K562 (cell line): ENCODE results near the gene HDHD2. TPM values are rescaled to one million over a fixed set of nuclear protein-coding genes. Genes with fewer than 3 reads are reported as not detected.
A peak's percentile ranks its signal among the peaks of the same experiment; 100 is the strongest.

Experiments
- ATF7 ChIP-seq: fragments of 450-650 bp; IDR thresholded peaks from 2 replicates; pipeline ENCODE4 v1.7.1; 2014; ENCODE audit warnings: mild to moderate bottlenecking, moderate library complexity
- DPF2 ChIP-seq: fragments of 450-650 bp; IDR thresholded peaks from 2 replicates; pipeline ENCODE4 v1.6.1; 2016
- EP400 ChIP-seq: fragments of 450-650 bp; IDR thresholded peaks from 2 replicates; pipeline ENCODE4 v1.6.1; 2017; ENCODE audit warnings: antibody characterized with exemption, mild to moderate bottlenecking, moderate library complexity
- JUND ChIP-seq, 2 experiments: IDR thresholded peaks; 2 replicates in 1 of 2; 3 replicates in 1 of 2; pipeline ENCODE4 v1.6.1; 2011; ENCODE audit warnings: borderline replicate concordance in 2 of 2, low read depth in 2 of 2, low read length in 2 of 2, improper control_type of control experiment in 1 of 2, missing biosample characterization in 1 of 2, missing genetic modification characterization in 1 of 2, missing genetic modification reagents in 1 of 2
- MECOM ChIP-seq: fragments of 250-450 bp; sonication (Bioruptor Pico); IDR thresholded peaks from 2 replicates; pipeline ENCODE4 v1.8.0; 2022; ENCODE audit warnings: inconsistent platforms
- NFIC ChIP-seq: fragments of 450-650 bp; IDR thresholded peaks from 2 replicates; pipeline ENCODE4 v1.6.1; 2017; ENCODE audit warnings: mild to moderate bottlenecking, inconsistent platforms
- PHF21A ChIP-seq: fragments of 450-650 bp; IDR thresholded peaks from 2 replicates; pipeline ENCODE4 v1.6.1; 2017; ENCODE audit warnings: low read depth, borderline replicate concordance
- SOX6 ChIP-seq: fragments of 450-650 bp; IDR thresholded peaks from 2 replicates; pipeline ENCODE4 v1.6.1; 2014; ENCODE audit warnings: mild to moderate bottlenecking
- TAF9B ChIP-seq: fragments of 450-650 bp; IDR thresholded peaks from 2 replicates; pipeline ENCODE4 v1.6.1; 2018; ENCODE audit warnings: mild to moderate bottlenecking; ENCODE audit not compliant: partially characterized antibody
- TRIM24 ChIP-seq, 2 experiments: fragments of 450-650 bp; IDR thresholded peaks; 2 replicates each; pipeline ENCODE4 v1.6.1; 2016
- ZEB2 ChIP-seq: fragments of 450-650 bp; IDR thresholded peaks from 2 replicates; pipeline ENCODE4 v1.6.1; 2016
- ZFP36 ChIP-seq: fragments of 150-350 bp; IDR thresholded peaks from 2 replicates; pipeline ENCODE4 v1.6.1; 2018; ENCODE audit warnings: low read length, low read depth; ENCODE audit not compliant: partially characterized antibody
- ZNF316 ChIP-seq: fragments of 450-650 bp; IDR thresholded peaks from 2 replicates; pipeline ENCODE4 v1.6.1; 2016
- polyA plus RNA-seq, 8 experiments: library from polyadenylated mRNA; depleted of rRNA in 4 of 8; stranded (reverse) in 5 of 8; unstranded in 3 of 8; fragments of >200 nt; fragmentation: Nextera tagmentation in 2 of 8; fragmentation: Illumina TruSeq in 1 of 8; extraction: Ambion mirVana in 2 of 8; extraction: Trizol in 1 of 8; gene quantifications; 2 replicates each; pipeline versions ENCODE4 v1.2.1 to v1.2.3, GENCODE V29; 2011 to 2014; ENCODE audit warnings: inconsistent platforms in 1 of 8, missing spikeins in 1 of 8
- total RNA-seq, 7 experiments: library from RNA; depleted of rRNA in 6 of 7; stranded (reverse); fragments of >200 nt in 6 of 7; fragmentation: Illumina TruSeq in 2 of 7; extraction: Trizol in 2 of 7; gene quantifications; 2 replicates each; pipeline versions ENCODE4 v1.2.1 to v1.2.3, GENCODE V29; 2011 to 2021; ENCODE audit warnings: low replicate concordance in 1 of 7
- TF ChIP-seq, protein P1 (sequence below), 2 experiments: fragments of 450-650 bp in 1 of 2; sonication (generic) in 1 of 2; formaldehyde crosslinking in 1 of 2; IDR thresholded peaks in 1 of 2; conservative IDR thresholded peaks in 1 of 2; 2 replicates each; pipeline versions ENCODE4 v1.6.1 to v1.8.1; 2016 to 2023; ENCODE audit warnings: mild to moderate bottlenecking in 2 of 2, moderate library complexity in 2 of 2, inconsistent platforms in 1 of 2, missing genetic modification reagents in 1 of 2
- TF ChIP-seq, protein P2 (sequence below): fragments of 450-650 bp; IDR thresholded peaks from 2 replicates; pipeline ENCODE4 v1.6.1; 2016; ENCODE audit warnings: mild to moderate bottlenecking, moderate library complexity
- TF ChIP-seq, protein P3 (sequence below): sonication (generic); formaldehyde crosslinking; IDR thresholded peaks from 2 replicates; pipeline ENCODE4 v1.9.0; 2022; ENCODE audit warnings: mild to moderate bottlenecking, missing genetic modification reagents

The HDHD2 gene
- total and polyA plus RNA-seq, 9 of the 15 experiments (the other 6 are each of a cell fraction or from before 2014, with no cell fraction given), result 6.8 to 25.2 (median 21.5) TPM

DNA sequence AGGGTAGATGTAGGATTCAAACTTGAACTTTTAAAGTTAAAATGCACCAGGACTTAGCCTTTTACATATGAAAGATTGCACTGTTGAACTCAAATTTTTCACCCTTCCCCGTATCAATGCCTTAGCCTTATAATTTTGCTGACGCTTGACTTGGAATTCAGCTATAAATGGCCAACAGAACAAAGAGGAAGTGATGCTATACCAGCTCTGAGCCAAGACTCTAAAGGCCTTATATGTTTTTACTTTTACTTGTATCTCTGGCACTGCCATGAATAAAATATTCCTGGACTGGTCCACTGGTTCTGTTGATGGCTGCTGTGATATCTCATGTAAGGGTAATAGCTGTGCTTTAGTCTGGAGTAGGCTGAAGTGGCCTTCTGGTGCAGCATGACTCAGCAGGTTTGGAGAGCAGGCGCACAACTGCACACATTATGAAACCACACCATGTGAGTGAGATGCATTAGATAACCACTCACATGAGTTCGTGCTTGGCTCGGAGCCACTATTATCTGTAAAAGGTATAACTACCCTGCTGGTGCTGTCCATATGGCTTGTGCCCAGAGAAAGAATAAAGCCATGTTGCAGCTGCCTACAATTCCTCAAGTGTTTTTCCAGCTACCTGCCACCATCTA is 34.2 kb upstream of the HDHD2 start (continued):
- TF ChIP-seq, protein P1, sequence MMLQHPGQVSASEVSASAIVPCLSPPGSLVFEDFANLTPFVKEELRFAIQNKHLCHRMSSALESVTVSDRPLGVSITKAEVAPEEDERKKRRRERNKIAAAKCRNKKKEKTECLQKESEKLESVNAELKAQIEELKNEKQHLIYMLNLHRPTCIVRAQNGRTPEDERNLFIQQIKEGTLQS (IDR thresholded peaks at IDR 0.05), result peak; percentile 63
- TF ChIP-seq, protein P1 (CRISPR knock-in tag; conservative IDR thresholded peaks at IDR 0.05), result no peak
- TF ChIP-seq EP400 (peak; percentile 64), JUND (IDR thresholded peaks at IDR 0.05; ENCODE audit: borderline replicate concordance, low read depth, low read length) (peak; percentile 82), JUND (tag; IDR thresholded peaks at IDR 0.05; ENCODE audit: borderline replicate concordance, low read depth, low read length) (peak; percentile 57; the same call in 2 of the 3 replicates), ZFP36 (peak; percentile 64), NFIC (peak; percentile 94), MECOM (CRISPR knock-in tag) (no peak), SOX6 (peak; percentile 93), ATF7 (peak; percentile 66), ZNF316 (peak; percentile 97), PHF21A (no peak), DPF2 (peak; percentile 55; the same call in 1 of the 2 replicates), TAF9B (peak; percentile 73), ZEB2 (peak; percentile 37; the same call in 1 of the 2 replicates), TRIM24 (IDR thresholded peaks at IDR 0.05) (peak; percentile 90 to 91)
- TF ChIP-seq, protein P2, sequence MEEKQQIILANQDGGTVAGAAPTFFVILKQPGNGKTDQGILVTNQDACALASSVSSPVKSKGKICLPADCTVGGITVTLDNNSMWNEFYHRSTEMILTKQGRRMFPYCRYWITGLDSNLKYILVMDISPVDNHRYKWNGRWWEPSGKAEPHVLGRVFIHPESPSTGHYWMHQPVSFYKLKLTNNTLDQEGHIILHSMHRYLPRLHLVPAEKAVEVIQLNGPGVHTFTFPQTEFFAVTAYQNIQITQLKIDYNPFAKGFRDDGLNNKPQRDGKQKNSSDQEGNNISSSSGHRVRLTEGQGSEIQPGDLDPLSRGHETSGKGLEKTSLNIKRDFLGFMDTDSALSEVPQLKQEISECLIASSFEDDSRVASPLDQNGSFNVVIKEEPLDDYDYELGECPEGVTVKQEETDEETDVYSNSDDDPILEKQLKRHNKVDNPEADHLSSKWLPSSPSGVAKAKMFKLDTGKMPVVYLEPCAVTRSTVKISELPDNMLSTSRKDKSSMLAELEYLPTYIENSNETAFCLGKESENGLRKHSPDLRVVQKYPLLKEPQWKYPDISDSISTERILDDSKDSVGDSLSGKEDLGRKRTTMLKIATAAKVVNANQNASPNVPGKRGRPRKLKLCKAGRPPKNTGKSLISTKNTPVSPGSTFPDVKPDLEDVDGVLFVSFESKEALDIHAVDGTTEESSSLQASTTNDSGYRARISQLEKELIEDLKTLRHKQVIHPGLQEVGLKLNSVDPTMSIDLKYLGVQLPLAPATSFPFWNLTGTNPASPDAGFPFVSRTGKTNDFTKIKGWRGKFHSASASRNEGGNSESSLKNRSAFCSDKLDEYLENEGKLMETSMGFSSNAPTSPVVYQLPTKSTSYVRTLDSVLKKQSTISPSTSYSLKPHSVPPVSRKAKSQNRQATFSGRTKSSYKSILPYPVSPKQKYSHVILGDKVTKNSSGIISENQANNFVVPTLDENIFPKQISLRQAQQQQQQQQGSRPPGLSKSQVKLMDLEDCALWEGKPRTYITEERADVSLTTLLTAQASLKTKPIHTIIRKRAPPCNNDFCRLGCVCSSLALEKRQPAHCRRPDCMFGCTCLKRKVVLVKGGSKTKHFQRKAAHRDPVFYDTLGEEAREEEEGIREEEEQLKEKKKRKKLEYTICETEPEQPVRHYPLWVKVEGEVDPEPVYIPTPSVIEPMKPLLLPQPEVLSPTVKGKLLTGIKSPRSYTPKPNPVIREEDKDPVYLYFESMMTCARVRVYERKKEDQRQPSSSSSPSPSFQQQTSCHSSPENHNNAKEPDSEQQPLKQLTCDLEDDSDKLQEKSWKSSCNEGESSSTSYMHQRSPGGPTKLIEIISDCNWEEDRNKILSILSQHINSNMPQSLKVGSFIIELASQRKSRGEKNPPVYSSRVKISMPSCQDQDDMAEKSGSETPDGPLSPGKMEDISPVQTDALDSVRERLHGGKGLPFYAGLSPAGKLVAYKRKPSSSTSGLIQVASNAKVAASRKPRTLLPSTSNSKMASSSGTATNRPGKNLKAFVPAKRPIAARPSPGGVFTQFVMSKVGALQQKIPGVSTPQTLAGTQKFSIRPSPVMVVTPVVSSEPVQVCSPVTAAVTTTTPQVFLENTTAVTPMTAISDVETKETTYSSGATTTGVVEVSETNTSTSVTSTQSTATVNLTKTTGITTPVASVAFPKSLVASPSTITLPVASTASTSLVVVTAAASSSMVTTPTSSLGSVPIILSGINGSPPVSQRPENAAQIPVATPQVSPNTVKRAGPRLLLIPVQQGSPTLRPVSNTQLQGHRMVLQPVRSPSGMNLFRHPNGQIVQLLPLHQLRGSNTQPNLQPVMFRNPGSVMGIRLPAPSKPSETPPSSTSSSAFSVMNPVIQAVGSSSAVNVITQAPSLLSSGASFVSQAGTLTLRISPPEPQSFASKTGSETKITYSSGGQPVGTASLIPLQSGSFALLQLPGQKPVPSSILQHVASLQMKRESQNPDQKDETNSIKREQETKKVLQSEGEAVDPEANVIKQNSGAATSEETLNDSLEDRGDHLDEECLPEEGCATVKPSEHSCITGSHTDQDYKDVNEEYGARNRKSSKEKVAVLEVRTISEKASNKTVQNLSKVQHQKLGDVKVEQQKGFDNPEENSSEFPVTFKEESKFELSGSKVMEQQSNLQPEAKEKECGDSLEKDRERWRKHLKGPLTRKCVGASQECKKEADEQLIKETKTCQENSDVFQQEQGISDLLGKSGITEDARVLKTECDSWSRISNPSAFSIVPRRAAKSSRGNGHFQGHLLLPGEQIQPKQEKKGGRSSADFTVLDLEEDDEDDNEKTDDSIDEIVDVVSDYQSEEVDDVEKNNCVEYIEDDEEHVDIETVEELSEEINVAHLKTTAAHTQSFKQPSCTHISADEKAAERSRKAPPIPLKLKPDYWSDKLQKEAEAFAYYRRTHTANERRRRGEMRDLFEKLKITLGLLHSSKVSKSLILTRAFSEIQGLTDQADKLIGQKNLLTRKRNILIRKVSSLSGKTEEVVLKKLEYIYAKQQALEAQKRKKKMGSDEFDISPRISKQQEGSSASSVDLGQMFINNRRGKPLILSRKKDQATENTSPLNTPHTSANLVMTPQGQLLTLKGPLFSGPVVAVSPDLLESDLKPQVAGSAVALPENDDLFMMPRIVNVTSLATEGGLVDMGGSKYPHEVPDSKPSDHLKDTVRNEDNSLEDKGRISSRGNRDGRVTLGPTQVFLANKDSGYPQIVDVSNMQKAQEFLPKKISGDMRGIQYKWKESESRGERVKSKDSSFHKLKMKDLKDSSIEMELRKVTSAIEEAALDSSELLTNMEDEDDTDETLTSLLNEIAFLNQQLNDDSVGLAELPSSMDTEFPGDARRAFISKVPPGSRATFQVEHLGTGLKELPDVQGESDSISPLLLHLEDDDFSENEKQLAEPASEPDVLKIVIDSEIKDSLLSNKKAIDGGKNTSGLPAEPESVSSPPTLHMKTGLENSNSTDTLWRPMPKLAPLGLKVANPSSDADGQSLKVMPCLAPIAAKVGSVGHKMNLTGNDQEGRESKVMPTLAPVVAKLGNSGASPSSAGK, result peak; percentile 54
- TF ChIP-seq, protein P3, sequence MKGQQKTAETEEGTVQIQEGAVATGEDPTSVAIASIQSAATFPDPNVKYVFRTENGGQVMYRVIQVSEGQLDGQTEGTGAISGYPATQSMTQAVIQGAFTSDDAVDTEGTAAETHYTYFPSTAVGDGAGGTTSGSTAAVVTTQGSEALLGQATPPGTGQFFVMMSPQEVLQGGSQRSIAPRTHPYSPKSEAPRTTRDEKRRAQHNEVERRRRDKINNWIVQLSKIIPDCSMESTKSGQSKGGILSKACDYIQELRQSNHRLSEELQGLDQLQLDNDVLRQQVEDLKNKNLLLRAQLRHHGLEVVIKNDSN (CRISPR knock-in tag), result peak; percentile 63
